Loucy (cell line): ENCODE results near the gene AMPD1.

ENCODE experiments used
- H2AFZ ChIP-seq: fragments of 200-600 bp; sonication (generic); 2 replicates; pipeline ENCODE4 v1.6.0; 2016; ENCODE audit warnings: antibody characterized with exemption, mild to moderate bottlenecking, low read length, moderate library complexity
- H3F3A ChIP-seq: fragments of 200-600 bp; 2 replicates; pipeline ENCODE4 v1.6.0; 2016; ENCODE audit warnings: antibody characterized with exemption, low read depth, mild to moderate bottlenecking
- H3K27me3 ChIP-seq: fragments of 200-600 bp; sonication (generic); 2 replicates; pipeline ENCODE4 v1.6.1; 2014; ENCODE audit warnings: low read length, mild to moderate bottlenecking; ENCODE audit not compliant: insufficient read depth, poor library complexity, severe bottlenecking
- H3K36me3 ChIP-seq: fragments of 200-600 bp; sonication (generic); 2 replicates; pipeline ENCODE4 v1.6.1; 2016; ENCODE audit warnings: low read length; ENCODE audit not compliant: insufficient read depth
- H3K4me1 ChIP-seq: fragments of 200-600 bp; sonication (generic); 2 replicates; pipeline ENCODE4 v1.5.1; 2014; ENCODE audit warnings: low read length, mild to moderate bottlenecking; ENCODE audit not compliant: insufficient read depth, poor library complexity, severe bottlenecking
- H3K4me2 ChIP-seq: fragments of 200-600 bp; sonication (generic); 2 replicates; pipeline ENCODE4 v1.6.0; 2014; ENCODE audit warnings: antibody characterized with exemption, low read length, low read depth, mild to moderate bottlenecking; ENCODE audit not compliant: poor library complexity, severe bottlenecking
- H3K4me3 ChIP-seq: fragments of 200-600 bp; sonication (generic); 2 replicates; pipeline ENCODE4 v1.5.1; 2014; ENCODE audit warnings: low read length, mild to moderate bottlenecking, mixed read lengths; ENCODE audit not compliant: poor library complexity, severe bottlenecking
- H3K79me2 ChIP-seq: fragments of 200-600 bp; sonication (generic); 2 replicates; pipeline ENCODE4 v1.6.1; 2014; ENCODE audit warnings: low read length; ENCODE audit not compliant: insufficient read depth
- H3K9ac ChIP-seq: fragments of 200-600 bp; sonication (generic); 2 replicates; pipeline ENCODE4 v1.6.0; 2014; ENCODE audit warnings: mild to moderate bottlenecking, low read depth, low read length, moderate library complexity; ENCODE audit not compliant: poor library complexity, severe bottlenecking
- H3K9me2 ChIP-seq: fragments of 200-600 bp; sonication (generic); replicated peaks from 2 replicates; pipeline ENCODE4 v1.6.1; 2016; ENCODE audit warnings: low read depth, low read length, mixed read lengths
- H3K9me3 ChIP-seq: fragments of 200-600 bp; sonication (generic); 2 replicates; pipeline ENCODE4 v1.6.1; 2014; ENCODE audit warnings: mild to moderate bottlenecking, antibody characterized with exemption, low read length, low read depth; ENCODE audit not compliant: insufficient read depth
- H4K20me1 ChIP-seq: fragments of 200-600 bp; sonication (generic); 2 replicates; pipeline ENCODE4 v1.6.0; 2014; ENCODE audit warnings: antibody characterized with exemption, low read length, mild to moderate bottlenecking; ENCODE audit not compliant: insufficient read depth, poor library complexity, severe bottlenecking
- EZH2phosphoT487 ChIP-seq: fragments of 200-600 bp; IDR thresholded peaks from 2 replicates; pipeline ENCODE4 v1.6.1; 2018; ENCODE audit warnings: antibody characterized with exemption, mild to moderate bottlenecking, moderate library complexity, borderline replicate concordance
- TF ChIP-seq, protein P1 (sequence below): fragments of 200-600 bp; sonication (generic); conservative IDR thresholded peaks from 2 replicates; pipeline ENCODE4 v1.5.1; 2014; ENCODE audit warnings: mild to moderate bottlenecking, antibody characterized with exemption, low read length

The AMPD1 gene

GRCh38 chr1:114695430-114696058 is at the start of gene AMPD1:
AMPD1 (minus strand) TSS chr1:114695546; CDS start chr1:114695471, 75 bp downstream.
- Histone ChIP-seq H2AFZ (no peak within 1 kb of the TSS), H3F3A (no peaks in the 10 kb centered on the region), H3K4me2 (no peak within 1 kb of the TSS), H3K36me3 (no peaks in the 10 kb centered on the region), H3K79me2 (no peaks in the 10 kb centered on the region), H3K9me3 (no peaks in the 10 kb centered on the region), H3K9ac (no peak within 1 kb of the TSS), H4K20me1 (no peaks in the 10 kb centered on the region), H3K4me1 (no peaks in the 10 kb centered on the region), H3K4me3 (no peak within 1 kb of the TSS), H3K27me3 (no peaks in the 10 kb centered on the region), H3K9me2 (no peaks in the 10 kb centered on the region)
- TF ChIP-seq, protein P1, sequence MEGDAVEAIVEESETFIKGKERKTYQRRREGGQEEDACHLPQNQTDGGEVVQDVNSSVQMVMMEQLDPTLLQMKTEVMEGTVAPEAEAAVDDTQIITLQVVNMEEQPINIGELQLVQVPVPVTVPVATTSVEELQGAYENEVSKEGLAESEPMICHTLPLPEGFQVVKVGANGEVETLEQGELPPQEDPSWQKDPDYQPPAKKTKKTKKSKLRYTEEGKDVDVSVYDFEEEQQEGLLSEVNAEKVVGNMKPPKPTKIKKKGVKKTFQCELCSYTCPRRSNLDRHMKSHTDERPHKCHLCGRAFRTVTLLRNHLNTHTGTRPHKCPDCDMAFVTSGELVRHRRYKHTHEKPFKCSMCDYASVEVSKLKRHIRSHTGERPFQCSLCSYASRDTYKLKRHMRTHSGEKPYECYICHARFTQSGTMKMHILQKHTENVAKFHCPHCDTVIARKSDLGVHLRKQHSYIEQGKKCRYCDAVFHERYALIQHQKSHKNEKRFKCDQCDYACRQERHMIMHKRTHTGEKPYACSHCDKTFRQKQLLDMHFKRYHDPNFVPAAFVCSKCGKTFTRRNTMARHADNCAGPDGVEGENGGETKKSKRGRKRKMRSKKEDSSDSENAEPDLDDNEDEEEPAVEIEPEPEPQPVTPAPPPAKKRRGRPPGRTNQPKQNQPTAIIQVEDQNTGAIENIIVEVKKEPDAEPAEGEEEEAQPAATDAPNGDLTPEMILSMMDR, result no peak
- no peak for TF ChIP-seq EZH2phosphoT487

DNA sequence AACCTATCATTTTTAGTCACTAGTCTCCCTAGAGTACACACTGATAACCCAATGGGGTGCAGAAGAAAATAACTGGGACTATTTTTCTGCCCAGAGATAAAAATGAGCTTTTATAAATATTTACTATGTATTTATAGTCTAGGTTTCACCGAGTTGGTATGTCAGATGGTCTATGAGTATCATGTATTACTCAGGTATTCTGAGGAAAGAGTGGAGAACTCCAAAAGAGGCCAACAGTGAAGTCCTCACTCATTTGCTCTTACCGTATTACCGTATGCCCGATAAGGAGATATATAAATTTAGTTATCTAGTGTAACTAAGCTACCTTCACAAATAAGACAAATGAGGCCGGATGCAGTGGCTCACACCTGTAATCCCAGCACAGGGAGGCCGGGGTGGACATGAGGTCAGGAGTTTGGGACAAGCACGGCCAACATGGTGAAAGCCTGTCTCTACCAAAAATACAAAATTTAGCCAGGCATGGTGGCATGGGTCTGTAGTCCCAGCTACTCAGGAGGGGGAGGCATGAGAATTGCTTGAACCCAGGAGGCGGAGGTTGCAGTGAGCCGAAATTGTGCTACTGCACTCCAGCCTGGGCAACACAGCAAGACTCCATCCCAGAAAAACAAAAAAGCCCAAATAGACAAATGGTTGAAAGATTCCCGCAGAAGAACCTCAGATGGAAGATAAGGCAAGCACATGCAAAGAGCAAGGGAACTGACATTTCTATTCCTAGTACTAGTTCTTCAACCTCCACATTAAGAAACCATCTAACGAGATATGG is 46.8 kb upstream of the AMPD1 start:
- Histone ChIP-seq H3K36me3 (peaks cover 86% of the 10 kb centered on the region), H3K9me3 (no peaks in the 10 kb centered on the region), H4K20me1 (peaks cover 90% of the 10 kb centered on the region), H3F3A (no peaks in the 10 kb centered on the region), H3K4me2 (no peak overlapping the region), H3K27me3 (no peaks in the 10 kb centered on the region), H3K9ac (no peak overlapping the region), H3K9me2 (no peaks in the 10 kb centered on the region), H3K79me2 (peaks cover 86% of the 10 kb centered on the region), H2AFZ (no peak overlapping the region), H3K4me1 (peaks cover 15% of the 10 kb centered on the region), H3K4me3 (no peak overlapping the region)
- TF ChIP-seq, protein P1, result no peak
- TF ChIP-seq EZH2phosphoT487, result no peak

DNA sequence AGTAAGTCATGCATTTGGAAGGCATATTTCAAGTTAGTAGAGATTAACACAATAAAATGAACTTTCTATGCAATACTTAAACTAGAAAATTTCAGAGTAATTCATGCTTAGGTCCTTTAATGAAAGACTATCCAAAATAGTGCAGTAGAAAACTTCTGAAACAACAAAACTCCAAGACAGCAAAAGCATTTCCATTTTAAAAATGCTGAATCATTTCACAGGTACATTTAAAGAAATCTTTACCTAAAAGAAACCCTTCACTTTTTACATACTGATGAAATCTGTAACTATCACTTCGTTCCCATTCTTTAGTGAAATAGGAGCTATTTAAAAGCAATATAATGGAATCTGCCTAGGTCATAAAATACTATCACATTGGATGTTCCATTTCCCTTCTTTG is 45.0 kb upstream of the AMPD1 start:
- Histone ChIP-seq H3K9me3 (no peaks in the 10 kb centered on the region), H3K9ac (no peak overlapping the region), H3K4me2 (no peak overlapping the region), H3K4me1 (peaks cover 6% of the 10 kb centered on the region), H2AFZ (no peak overlapping the region), H4K20me1 (peaks cover 83% of the 10 kb centered on the region), H3K27me3 (no peaks in the 10 kb centered on the region), H3K4me3 (no peak overlapping the region), H3K9me2 (no peaks in the 10 kb centered on the region), H3F3A (no peaks in the 10 kb centered on the region), H3K36me3 (peaks cover 86% of the 10 kb centered on the region; the same call in 1 of the 2 replicates), H3K79me2 (peaks cover 67% of the 10 kb centered on the region)
- TF ChIP-seq, protein P1, result no peak
- no peak for TF ChIP-seq EZH2phosphoT487
